K562 (cell line): Measurements from ENCODE around the gene ZFYVE28.

Experiments
- CC2D1A ChIP-seq: fragments of 450-650 bp; IDR thresholded peaks from 2 replicates; pipeline ENCODE4 v1.6.1; 2017; ENCODE audit warnings: mild to moderate bottlenecking
- CTCF ChIP-seq, 3 experiments: IDR thresholded peaks in 2 of 3; conservative IDR thresholded peaks in 1 of 3; 2 replicates each; pipeline ENCODE4 v1.5.1; 2011 to 2012; ENCODE audit warnings: low read length in 3 of 3, mild to moderate bottlenecking in 3 of 3, control low read depth in 2 of 3, improper control_type of control experiment in 1 of 3, inconsistent platforms in 1 of 3, low read depth in 1 of 3, mixed read lengths in 1 of 3, moderate library complexity in 1 of 3; ENCODE audit not compliant: insufficient read depth in 2 of 3
- HCFC1 ChIP-seq: IDR thresholded peaks from 2 replicates; pipeline ENCODE4 v1.6.1; 2012; ENCODE audit warnings: low read depth, low read length, improper control_type of control experiment
- MTF1 ChIP-seq: fragments of 250-450 bp; sonication (Bioruptor Pico); IDR thresholded peaks from 2 replicates; pipeline ENCODE4 v1.9.0; 2021; ENCODE audit warnings: moderate library complexity, mild to moderate bottlenecking, inconsistent platforms, borderline replicate concordance
- NRF1 ChIP-seq, 2 experiments: fragments of 450-650 bp; IDR thresholded peaks in 1 of 2; conservative IDR thresholded peaks in 1 of 2; 2 replicates each; pipeline ENCODE4 v1.6.1; 2014; ENCODE audit warnings: mild to moderate bottlenecking in 2 of 2
- SMARCC2 ChIP-seq: fragments of 450-650 bp; IDR thresholded peaks from 2 replicates; pipeline ENCODE4 v1.6.1; 2017; ENCODE audit warnings: antibody characterized with exemption, moderate library complexity, mild to moderate bottlenecking, low read depth
- XRCC3 ChIP-seq: fragments of 450-650 bp; IDR thresholded peaks from 2 replicates; pipeline ENCODE4 v1.6.1; 2017; ENCODE audit warnings: mild to moderate bottlenecking, moderate library complexity
- ZFP36 ChIP-seq: fragments of 150-350 bp; IDR thresholded peaks from 2 replicates; pipeline ENCODE4 v1.6.1; 2018; ENCODE audit warnings: low read length, low read depth; ENCODE audit not compliant: partially characterized antibody
- ZNF740 ChIP-seq, 3 experiments: fragments of 200-800 bp in 1 of 3; sonication (Bioruptor generic) in 1 of 3; sonication (generic) in 1 of 3; formaldehyde crosslinking in 1 of 3; IDR thresholded peaks; 2 replicates each; pipeline versions ENCODE4 v1.6.1 to v1.8.0; 2016 to 2022; ENCODE audit warnings: mild to moderate bottlenecking in 2 of 3, missing compliant biosample characterization in 2 of 3, missing genetic modification characterization in 2 of 3, missing genetic modification reagents in 1 of 3
- TF ChIP-seq, protein P1 (sequence below): fragments of 250-450 bp; sonication (Bioruptor Pico); IDR thresholded peaks from 2 replicates; pipeline ENCODE4 v1.5.0; 2020; ENCODE audit warnings: mild to moderate bottlenecking

DNA sequence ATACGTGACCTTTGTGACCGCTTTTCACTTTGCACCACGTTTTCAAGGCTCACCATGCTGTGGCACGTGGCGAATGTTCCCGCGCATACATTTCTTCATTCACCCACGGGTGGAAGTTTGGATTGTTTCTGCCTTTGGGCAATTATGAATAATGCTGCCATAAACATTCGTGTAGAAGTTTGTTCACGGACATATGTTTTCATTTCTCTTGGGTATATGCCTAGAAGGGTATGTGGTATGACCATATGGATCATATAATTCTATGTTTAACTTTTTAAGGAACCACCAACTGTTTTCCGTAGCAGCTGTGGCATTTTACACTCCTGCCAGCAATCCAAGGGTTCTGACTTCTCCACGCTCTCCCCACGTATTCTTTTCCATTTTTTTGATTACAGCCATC lies 95.6 kb downstream of the ZFYVE28 start:
- no peak for TF ChIP-seq CC2D1A
- TF ChIP-seq NRF1 (conservative IDR thresholded peaks at IDR 0.05 in 1 of 2, IDR thresholded peaks at IDR 0.05 in 1 of 2) = no peak
- TF ChIP-seq ZFP36 = no peak
- no peak for TF ChIP-seq CTCF (IDR thresholded peaks at IDR 0.05 in 2 of 3, conservative IDR thresholded peaks at IDR 0.05 in 1 of 3; ENCODE audit: insufficient read depth in 2 of 3, low read depth in 1 of 3, low read length in 3 of 3)
- TF ChIP-seq HCFC1 = no peak
- TF ChIP-seq ZNF740 (CRISPR knock-in tag; IDR thresholded peaks at IDR 0.05) = no peak
- TF ChIP-seq ZNF740 (tag; IDR thresholded peaks at IDR 0.05) = no peak
- no peak for TF ChIP-seq XRCC3
- TF ChIP-seq SMARCC2 = no peak
- TF ChIP-seq, protein P1, sequence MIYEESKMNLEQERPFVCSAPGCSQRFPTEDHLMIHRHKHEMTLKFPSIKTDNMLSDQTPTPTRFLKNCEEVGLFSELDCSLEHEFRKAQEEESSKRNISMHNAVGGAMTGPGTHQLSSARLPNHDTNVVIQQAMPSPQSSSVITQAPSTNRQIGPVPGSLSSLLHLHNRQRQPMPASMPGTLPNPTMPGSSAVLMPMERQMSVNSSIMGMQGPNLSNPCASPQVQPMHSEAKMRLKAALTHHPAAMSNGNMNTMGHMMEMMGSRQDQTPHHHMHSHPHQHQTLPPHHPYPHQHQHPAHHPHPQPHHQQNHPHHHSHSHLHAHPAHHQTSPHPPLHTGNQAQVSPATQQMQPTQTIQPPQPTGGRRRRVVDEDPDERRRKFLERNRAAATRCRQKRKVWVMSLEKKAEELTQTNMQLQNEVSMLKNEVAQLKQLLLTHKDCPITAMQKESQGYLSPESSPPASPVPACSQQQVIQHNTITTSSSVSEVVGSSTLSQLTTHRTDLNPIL (CRISPR knock-in tag) = no peak
- TF ChIP-seq MTF1 (CRISPR knock-in tag) = no peak
